WTC11 (cell line): ENCODE measurements around the gene PLXNA2. TPM values are rescaled to one million over a fixed set of nuclear protein-coding genes. Genes with fewer than 3 reads are reported as not detected.

Source experiments
- ATAC-seq: fragments of 200-7000 bp; cut with Tn5 transposase; 2 replicates; pipeline ENCODE4 v1.10.0; 2021; ENCODE audit warnings: mild to moderate bottlenecking, moderate library complexity
- CTCF ChIA-PET: fragments of 300-600 bp; sonication (Branson Sonifier 250); formaldehyde crosslinking; loops from one replicate; lab custom pipeline; 2021; ENCODE audit warnings: antibody characterized with exemption; lab: Charles Lee
- POLR2A ChIA-PET: fragments of 350-600 bp; sonication (Branson Sonifier 250); formaldehyde crosslinking; loops from one replicate; lab custom pipeline; 2021; ENCODE audit warnings: antibody characterized with exemption; lab: Charles Lee
- DNase-seq: peaks from one replicate; pipeline ENCODE4 v3.0.0; 2021; ENCODE audit warnings: low spot score
- H3K27ac Mint-ChIP-seq: 2 replicates; pipeline ENCODE4 v1.8.0; 2021; ENCODE audit warnings: mixed read lengths
- H3K27me3 Mint-ChIP-seq: 2 replicates; pipeline ENCODE4 v1.8.0; 2021; ENCODE audit warnings: low read depth, mild to moderate bottlenecking, moderate library complexity, mixed read lengths
- H3K36me3 Mint-ChIP-seq: 2 replicates; pipeline ENCODE4 v1.8.0; 2021; ENCODE audit warnings: mixed read lengths
- H3K4me1 Mint-ChIP-seq: 2 replicates; pipeline ENCODE4 v1.8.0; 2022; ENCODE audit warnings: mixed read lengths
- H3K4me3 Mint-ChIP-seq: 2 replicates; pipeline ENCODE4 v1.8.0; 2021; ENCODE audit warnings: mild to moderate bottlenecking, moderate library complexity, mixed read lengths
- H3K9me3 Mint-ChIP-seq: 2 replicates; pipeline ENCODE4 v1.8.0; 2021; ENCODE audit warnings: mixed read lengths
- ATF1 ChIP-seq: sonication (generic); formaldehyde crosslinking; IDR thresholded peaks from 2 replicates; pipeline ENCODE4 v1.8.1; 2023; ENCODE audit warnings: mild to moderate bottlenecking, moderate library complexity, missing genetic modification reagents
- CBFB ChIP-seq: sonication (generic); formaldehyde crosslinking; IDR thresholded peaks from 2 replicates; pipeline ENCODE4 v1.8.1; 2022; ENCODE audit warnings: mild to moderate bottlenecking, low read depth, missing genetic modification reagents
- ETV6 ChIP-seq: sonication (generic); formaldehyde crosslinking; IDR thresholded peaks from 2 replicates; pipeline ENCODE4 v1.8.1; 2022; ENCODE audit warnings: mild to moderate bottlenecking, missing genetic modification reagents
- FOXK1 ChIP-seq: sonication (generic); formaldehyde crosslinking; IDR thresholded peaks from 2 replicates; pipeline ENCODE4 v1.8.0; 2022; ENCODE audit warnings: mild to moderate bottlenecking, moderate library complexity, missing genetic modification reagents
- FOXP1 ChIP-seq: sonication (generic); formaldehyde crosslinking; IDR thresholded peaks from 2 replicates; pipeline ENCODE4 v1.8.0; 2022; ENCODE audit warnings: missing genetic modification reagents, mild to moderate bottlenecking, moderate library complexity, borderline replicate concordance
- GRHL2 ChIP-seq: fragments of 250-450 bp; sonication (Bioruptor Pico); IDR thresholded peaks from 2 replicates; pipeline ENCODE4 v1.8.0; 2022; ENCODE audit warnings: mild to moderate bottlenecking, moderate library complexity; ENCODE audit not compliant: insufficient replicate concordance, severe bottlenecking
- HMGA2 ChIP-seq: fragments of 250-450 bp; sonication (Bioruptor Pico); IDR thresholded peaks from 2 replicates; pipeline ENCODE4 v1.4.0; 2021; ENCODE audit warnings: mild to moderate bottlenecking, moderate library complexity
- KAT7 ChIP-seq: sonication (generic); formaldehyde crosslinking; IDR thresholded peaks from 2 replicates; pipeline ENCODE4 v1.8.1; 2023; ENCODE audit warnings: missing genetic modification reagents, mild to moderate bottlenecking, borderline replicate concordance
- SMAD3 ChIP-seq: sonication (generic); formaldehyde crosslinking; IDR thresholded peaks from 2 replicates; pipeline ENCODE4 v1.8.0; 2022; ENCODE audit warnings: missing genetic modification reagents, mild to moderate bottlenecking, borderline replicate concordance
- TEAD1 ChIP-seq: sonication (generic); formaldehyde crosslinking; IDR thresholded peaks from 2 replicates; pipeline ENCODE4 v1.8.0; 2022; ENCODE audit warnings: mild to moderate bottlenecking, missing genetic modification reagents
- TEAD4 ChIP-seq: sonication (generic); formaldehyde crosslinking; IDR thresholded peaks from 2 replicates; pipeline ENCODE4 v1.8.0; 2022; ENCODE audit warnings: mild to moderate bottlenecking, missing genetic modification reagents
- ZNF138 ChIP-seq: sonication (generic); formaldehyde crosslinking; conservative IDR thresholded peaks from 2 replicates; pipeline ENCODE4 v1.8.1; 2022; ENCODE audit warnings: mild to moderate bottlenecking, moderate library complexity, missing genetic modification reagents
- total RNA-seq: library from RNA; stranded (reverse); gene quantifications from 3 replicates; pipeline ENCODE4 v1.2.3, GENCODE V29; 2021
- TF ChIP-seq, protein P1 (sequence below): sonication (generic); formaldehyde crosslinking; IDR thresholded peaks from 2 replicates; pipeline ENCODE4 v1.8.0; 2022; ENCODE audit warnings: mild to moderate bottlenecking, missing genetic modification reagents
- TF ChIP-seq, protein P2 (sequence below): fragments of 250-450 bp; sonication (Bioruptor Pico); IDR thresholded peaks from 2 replicates; pipeline ENCODE4 v1.8.0; 2021; ENCODE audit warnings: mild to moderate bottlenecking
- TF ChIP-seq, protein P3 (sequence below): fragments of 250-450 bp; sonication (Bioruptor Pico); IDR thresholded peaks from 2 replicates; pipeline ENCODE4 v1.9.0; 2021; ENCODE audit warnings: mild to moderate bottlenecking
- TF ChIP-seq, protein P4 (sequence below): sonication (generic); formaldehyde crosslinking; IDR thresholded peaks from 2 replicates; pipeline ENCODE4 v1.8.1; 2022; ENCODE audit warnings: mild to moderate bottlenecking, moderate library complexity, missing genetic modification reagents
- TF ChIP-seq, protein P5 (sequence below): sonication (generic); formaldehyde crosslinking; IDR thresholded peaks from 2 replicates; pipeline ENCODE4 v1.8.1; 2022; ENCODE audit warnings: low read depth, mild to moderate bottlenecking, moderate library complexity, missing genetic modification reagents, borderline replicate concordance
- TF ChIP-seq, protein P6 (sequence below): sonication (generic); formaldehyde crosslinking; IDR thresholded peaks from 2 replicates; pipeline ENCODE4 v1.8.1; 2022; ENCODE audit warnings: low read depth, missing genetic modification reagents, borderline replicate concordance
- TF ChIP-seq, protein P7 (sequence below): sonication (generic); formaldehyde crosslinking; IDR thresholded peaks from 2 replicates; pipeline ENCODE4 v1.8.1; 2022; ENCODE audit warnings: mild to moderate bottlenecking, missing genetic modification reagents, moderate library complexity, borderline replicate concordance
- TF ChIP-seq, protein P8 (sequence below): sonication (generic); formaldehyde crosslinking; IDR thresholded peaks from 2 replicates; pipeline ENCODE4 v1.8.0; 2022; ENCODE audit warnings: mild to moderate bottlenecking, missing genetic modification reagents

The PLXNA2 gene
- total RNA-seq, 1 experiment from 2014 or later = 4.2 TPM

DNA sequence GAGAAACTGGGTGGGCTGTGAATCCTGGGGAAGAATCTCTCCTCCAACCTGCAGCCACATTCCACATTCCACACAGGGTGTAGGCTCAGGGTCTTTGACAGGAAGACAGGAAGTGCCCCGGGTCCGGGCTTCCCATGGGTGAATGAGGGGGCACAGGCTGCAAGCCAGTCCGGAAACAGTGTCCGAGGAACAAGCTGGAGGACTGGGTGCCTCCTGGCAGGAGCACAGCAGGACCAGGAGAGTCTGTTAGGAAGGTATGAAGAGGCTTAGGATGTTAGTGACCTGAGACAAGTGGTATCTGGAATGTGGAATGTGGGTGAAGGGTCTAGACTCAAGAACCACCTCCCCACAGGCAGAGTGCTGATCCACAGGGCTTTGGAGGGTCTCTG lies 212.3 kb downstream of the PLXNA2 start:
- CTCF ChIA-PET = interaction anchor here (0.7 to 2.1 kb wide), 5 partner anchors 9 to 214 kb away, joined by 3 to 5 read pairs (median 4); partner anchors contain the start of gene PLXNA2
- POLR2A ChIA-PET = interaction anchor here (0.7 kb wide), 2 partner anchors 28 to 49 kb away, joined by 3 to 5 read pairs; no protein-coding TSS in a partner anchor
- no peak overlapping the region for H3K27ac Mint-ChIP-seq
- no peaks in the 10 kb centered on the region for H3K36me3 Mint-ChIP-seq
- ATAC-seq = no peak
- no peaks in the 10 kb centered on the region for H3K27me3 Mint-ChIP-seq
- H3K4me3 Mint-ChIP-seq = no peak overlapping the region
- TF ChIP-seq ATF1 (CRISPR knock-in tag) (no peak), GRHL2 (CRISPR knock-in tag) (no peak), FOXK1 (CRISPR knock-in tag) (no peak), HMGA2 (CRISPR knock-in tag) (no peak), SMAD3 (CRISPR knock-in tag) (no peak), TEAD4 (CRISPR knock-in tag) (no peak)
- TF ChIP-seq, protein P1, sequence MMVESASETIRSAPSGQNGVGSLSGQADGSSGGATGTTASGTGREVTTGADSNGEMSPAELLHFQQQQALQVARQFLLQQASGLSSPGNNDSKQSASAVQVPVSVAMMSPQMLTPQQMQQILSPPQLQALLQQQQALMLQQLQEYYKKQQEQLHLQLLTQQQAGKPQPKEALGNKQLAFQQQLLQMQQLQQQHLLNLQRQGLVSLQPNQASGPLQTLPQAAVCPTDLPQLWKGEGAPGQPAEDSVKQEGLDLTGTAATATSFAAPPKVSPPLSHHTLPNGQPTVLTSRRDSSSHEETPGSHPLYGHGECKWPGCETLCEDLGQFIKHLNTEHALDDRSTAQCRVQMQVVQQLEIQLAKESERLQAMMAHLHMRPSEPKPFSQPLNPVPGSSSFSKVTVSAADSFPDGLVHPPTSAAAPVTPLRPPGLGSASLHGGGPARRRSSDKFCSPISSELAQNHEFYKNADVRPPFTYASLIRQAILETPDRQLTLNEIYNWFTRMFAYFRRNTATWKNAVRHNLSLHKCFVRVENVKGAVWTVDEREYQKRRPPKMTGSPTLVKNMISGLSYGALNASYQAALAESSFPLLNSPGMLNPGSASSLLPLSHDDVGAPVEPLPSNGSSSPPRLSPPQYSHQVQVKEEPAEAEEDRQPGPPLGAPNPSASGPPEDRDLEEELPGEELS (CRISPR knock-in tag) = no peak
- TF ChIP-seq, protein P2, sequence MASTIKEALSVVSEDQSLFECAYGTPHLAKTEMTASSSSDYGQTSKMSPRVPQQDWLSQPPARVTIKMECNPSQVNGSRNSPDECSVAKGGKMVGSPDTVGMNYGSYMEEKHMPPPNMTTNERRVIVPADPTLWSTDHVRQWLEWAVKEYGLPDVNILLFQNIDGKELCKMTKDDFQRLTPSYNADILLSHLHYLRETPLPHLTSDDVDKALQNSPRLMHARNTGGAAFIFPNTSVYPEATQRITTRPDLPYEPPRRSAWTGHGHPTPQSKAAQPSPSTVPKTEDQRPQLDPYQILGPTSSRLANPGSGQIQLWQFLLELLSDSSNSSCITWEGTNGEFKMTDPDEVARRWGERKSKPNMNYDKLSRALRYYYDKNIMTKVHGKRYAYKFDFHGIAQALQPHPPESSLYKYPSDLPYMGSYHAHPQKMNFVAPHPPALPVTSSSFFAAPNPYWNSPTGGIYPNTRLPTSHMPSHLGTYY (CRISPR knock-in tag) = no peak
- TF ChIP-seq, protein P3, sequence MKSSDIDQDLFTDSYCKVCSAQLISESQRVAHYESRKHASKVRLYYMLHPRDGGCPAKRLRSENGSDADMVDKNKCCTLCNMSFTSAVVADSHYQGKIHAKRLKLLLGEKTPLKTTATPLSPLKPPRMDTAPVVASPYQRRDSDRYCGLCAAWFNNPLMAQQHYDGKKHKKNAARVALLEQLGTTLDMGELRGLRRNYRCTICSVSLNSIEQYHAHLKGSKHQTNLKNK = no peak
- no peak for DNase-seq
- H3K4me1 Mint-ChIP-seq = 0 out of 2 replicates have a peak, but pooled peaks cover 7% of the 10 kb centered on the region
- no peaks in the 10 kb centered on the region for H3K9me3 Mint-ChIP-seq

DNA sequence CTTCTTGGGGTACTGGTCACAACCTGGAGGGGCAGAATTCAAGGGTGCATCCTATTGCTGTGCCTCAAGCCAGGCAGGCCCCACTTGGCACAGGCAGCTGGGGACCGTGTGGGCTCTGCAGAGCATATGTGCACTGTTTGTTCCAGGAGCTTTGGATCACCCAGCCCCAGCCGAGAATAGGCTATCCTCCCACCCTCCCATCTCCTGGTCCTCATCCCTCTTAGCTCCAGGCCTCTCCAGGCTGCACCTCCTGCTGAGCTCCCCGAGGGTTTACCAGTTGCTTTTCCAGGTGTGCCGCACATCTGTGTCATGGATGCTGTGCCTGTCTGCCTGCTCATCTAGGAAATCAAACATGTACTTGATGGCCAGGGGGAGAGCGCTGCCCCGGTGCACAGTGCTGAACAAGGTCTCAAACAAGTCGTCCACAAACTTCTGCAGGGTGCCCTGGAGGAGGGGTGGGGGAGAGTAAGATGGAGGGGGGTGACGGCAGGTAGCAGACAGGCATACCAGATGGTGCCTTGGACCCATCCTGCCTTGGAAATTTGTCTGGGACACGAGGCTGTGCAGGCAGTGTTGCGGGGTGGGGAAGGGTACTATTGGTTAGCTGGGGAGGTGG lies 212.8 kb downstream of the PLXNA2 start:
- H3K9me3 Mint-ChIP-seq = no peaks in the 10 kb centered on the region
- ChIA-PET CTCF (interaction anchor here (0.8 to 2.1 kb wide), 5 partner anchors 9 to 213 kb away, joined by 3 to 5 read pairs (median 4); partner anchors contain the start of gene PLXNA2), POLR2A (interaction anchor here (0.7 kb wide), 1 partner anchor 50 kb away, joined by 3 read pairs; no protein-coding TSS in a partner anchor)
- no peak for ATAC-seq
- no peak for DNase-seq
- H3K27me3 Mint-ChIP-seq = no peaks in the 10 kb centered on the region
- H3K4me3 Mint-ChIP-seq = no peak overlapping the region
- 0 out of 2 replicates have a peak, but pooled peaks cover 8% of the 10 kb centered on the region for H3K4me1 Mint-ChIP-seq
- no peak overlapping the region for H3K27ac Mint-ChIP-seq
- TF ChIP-seq KAT7 (CRISPR knock-in tag) (no peak), SMAD3 (CRISPR knock-in tag) (no peak), TEAD1 (CRISPR knock-in tag) (no peak), ATF1 (CRISPR knock-in tag) (no peak), ZNF138 (no peak), CBFB (CRISPR knock-in tag) (no peak), ETV6 (CRISPR knock-in tag) (no peak), FOXP1 (CRISPR knock-in tag) (no peak)
- TF ChIP-seq, protein P4, sequence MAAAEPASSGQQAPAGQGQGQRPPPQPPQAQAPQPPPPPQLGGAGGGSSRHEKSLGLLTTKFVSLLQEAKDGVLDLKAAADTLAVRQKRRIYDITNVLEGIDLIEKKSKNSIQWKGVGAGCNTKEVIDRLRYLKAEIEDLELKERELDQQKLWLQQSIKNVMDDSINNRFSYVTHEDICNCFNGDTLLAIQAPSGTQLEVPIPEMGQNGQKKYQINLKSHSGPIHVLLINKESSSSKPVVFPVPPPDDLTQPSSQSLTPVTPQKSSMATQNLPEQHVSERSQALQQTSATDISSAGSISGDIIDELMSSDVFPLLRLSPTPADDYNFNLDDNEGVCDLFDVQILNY = no peak
- TF ChIP-seq, protein P5, sequence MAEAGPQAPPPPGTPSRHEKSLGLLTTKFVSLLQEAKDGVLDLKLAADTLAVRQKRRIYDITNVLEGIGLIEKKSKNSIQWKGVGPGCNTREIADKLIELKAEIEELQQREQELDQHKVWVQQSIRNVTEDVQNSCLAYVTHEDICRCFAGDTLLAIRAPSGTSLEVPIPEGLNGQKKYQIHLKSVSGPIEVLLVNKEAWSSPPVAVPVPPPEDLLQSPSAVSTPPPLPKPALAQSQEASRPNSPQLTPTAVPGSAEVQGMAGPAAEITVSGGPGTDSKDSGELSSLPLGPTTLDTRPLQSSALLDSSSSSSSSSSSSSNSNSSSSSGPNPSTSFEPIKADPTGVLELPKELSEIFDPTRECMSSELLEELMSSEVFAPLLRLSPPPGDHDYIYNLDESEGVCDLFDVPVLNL (CRISPR knock-in tag) = no peak
- TF ChIP-seq, protein P6, sequence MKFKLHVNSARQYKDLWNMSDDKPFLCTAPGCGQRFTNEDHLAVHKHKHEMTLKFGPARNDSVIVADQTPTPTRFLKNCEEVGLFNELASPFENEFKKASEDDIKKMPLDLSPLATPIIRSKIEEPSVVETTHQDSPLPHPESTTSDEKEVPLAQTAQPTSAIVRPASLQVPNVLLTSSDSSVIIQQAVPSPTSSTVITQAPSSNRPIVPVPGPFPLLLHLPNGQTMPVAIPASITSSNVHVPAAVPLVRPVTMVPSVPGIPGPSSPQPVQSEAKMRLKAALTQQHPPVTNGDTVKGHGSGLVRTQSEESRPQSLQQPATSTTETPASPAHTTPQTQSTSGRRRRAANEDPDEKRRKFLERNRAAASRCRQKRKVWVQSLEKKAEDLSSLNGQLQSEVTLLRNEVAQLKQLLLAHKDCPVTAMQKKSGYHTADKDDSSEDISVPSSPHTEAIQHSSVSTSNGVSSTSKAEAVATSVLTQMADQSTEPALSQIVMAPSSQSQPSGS (CRISPR knock-in tag) = no peak
- TF ChIP-seq, protein P2 (CRISPR knock-in tag) = no peak
- TF ChIP-seq, protein P3 = no peak
- TF ChIP-seq, protein P7, sequence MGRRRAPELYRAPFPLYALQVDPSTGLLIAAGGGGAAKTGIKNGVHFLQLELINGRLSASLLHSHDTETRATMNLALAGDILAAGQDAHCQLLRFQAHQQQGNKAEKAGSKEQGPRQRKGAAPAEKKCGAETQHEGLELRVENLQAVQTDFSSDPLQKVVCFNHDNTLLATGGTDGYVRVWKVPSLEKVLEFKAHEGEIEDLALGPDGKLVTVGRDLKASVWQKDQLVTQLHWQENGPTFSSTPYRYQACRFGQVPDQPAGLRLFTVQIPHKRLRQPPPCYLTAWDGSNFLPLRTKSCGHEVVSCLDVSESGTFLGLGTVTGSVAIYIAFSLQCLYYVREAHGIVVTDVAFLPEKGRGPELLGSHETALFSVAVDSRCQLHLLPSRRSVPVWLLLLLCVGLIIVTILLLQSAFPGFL (CRISPR knock-in tag) = no peak
- TF ChIP-seq, protein P8, sequence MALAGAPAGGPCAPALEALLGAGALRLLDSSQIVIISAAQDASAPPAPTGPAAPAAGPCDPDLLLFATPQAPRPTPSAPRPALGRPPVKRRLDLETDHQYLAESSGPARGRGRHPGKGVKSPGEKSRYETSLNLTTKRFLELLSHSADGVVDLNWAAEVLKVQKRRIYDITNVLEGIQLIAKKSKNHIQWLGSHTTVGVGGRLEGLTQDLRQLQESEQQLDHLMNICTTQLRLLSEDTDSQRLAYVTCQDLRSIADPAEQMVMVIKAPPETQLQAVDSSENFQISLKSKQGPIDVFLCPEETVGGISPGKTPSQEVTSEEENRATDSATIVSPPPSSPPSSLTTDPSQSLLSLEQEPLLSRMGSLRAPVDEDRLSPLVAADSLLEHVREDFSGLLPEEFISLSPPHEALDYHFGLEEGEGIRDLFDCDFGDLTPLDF (CRISPR knock-in tag) = no peak
- no peaks in the 10 kb centered on the region for H3K36me3 Mint-ChIP-seq
